HG03025 (cell line): ENCODE measurements around the gene OR10A7.
"Not testable (repeated sequence)": the region's sequence is repeated elsewhere in the genome, so short reads cannot be mapped to it uniquely, and the experiment has no call there.

Experiments used
- ATAC-seq: cut with Tn5 transposase; IDR thresholded peaks from one replicate; pipeline ENCODE4 v1.9.1; 2021; ENCODE audit warnings: mild to moderate bottlenecking, moderate library complexity; ENCODE audit not compliant: unreplicated experiment, low FRiP score

Gene OR10A7, protein sequence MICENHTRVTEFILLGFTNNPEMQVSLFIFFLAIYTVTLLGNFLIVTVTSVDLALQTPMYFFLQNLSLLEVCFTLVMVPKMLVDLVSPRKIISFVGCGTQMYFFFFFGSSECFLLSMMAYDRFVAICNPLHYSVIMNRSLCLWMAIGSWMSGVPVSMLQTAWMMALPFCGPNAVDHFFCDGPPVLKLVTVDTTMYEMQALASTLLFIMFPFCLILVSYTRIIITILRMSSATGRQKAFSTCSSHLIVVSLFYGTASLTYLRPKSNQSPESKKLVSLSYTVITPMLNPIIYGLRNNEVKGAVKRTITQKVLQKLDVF

DNA sequence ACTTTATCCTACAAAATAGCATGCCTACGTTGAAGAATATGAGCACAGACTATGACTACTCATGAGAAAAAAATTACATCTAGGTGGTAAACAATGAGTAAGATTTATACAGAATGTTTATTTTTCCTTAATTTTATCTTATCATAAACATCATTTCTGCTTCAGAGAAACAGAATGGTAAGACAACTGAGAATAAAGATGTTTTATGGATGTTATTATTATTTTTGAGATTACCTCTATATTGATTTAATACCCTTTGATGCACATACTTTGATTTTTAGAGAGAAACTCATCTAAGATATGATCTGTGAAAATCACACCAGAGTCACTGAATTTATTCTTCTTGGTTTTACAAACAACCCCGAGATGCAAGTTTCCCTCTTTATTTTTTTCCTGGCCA lies at the start of gene OR10A7:
Gene OR10A7, plus strand, starts transcription at position 301 of the 400 bp plus-strand sequence. Its CDS starts 0 bp downstream, at position 301.
- no peak for ATAC-seq

DNA sequence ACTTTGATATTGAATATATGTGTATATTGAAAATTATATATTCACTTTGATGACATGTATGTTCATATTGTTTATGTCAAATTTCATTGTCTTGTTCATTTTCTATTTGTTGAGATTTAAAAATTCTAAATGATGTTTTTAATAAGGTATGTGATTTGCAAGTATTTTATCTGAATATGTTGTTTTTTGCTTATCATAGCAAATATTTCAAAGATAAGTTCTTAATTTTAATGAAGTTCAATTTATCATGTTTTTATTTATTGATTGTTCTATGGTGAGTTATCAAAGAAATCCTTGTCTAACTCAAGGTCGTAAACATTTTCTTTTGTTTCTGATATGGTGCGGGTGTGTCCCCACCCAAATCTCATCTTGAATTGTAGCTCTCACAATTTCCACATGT lies 49.4 kb upstream of the OR10A7 start:
- ATAC-seq: no peak

DNA sequence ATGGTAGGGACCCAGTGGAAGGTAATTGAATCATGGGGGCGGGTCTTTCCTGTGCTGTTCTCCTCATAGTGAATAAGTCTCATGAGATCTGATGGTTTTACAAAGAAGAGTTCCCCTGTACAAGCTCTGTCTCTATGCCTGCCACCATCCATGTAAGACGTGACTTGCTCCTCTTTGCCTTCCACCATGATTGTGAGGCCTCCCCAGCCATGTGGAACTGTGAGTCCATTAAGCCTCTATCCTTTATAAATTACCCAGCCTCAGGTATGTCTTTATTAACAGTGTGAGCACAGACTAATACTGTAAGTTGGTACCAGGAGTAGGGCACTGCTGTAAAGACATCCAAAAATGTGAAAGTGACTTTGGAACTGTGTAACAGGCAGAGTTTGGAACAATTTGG lies 49.0 kb upstream of the OR10A7 start:
- not testable (repeated sequence) for ATAC-seq

GRCh38 chr12:55172686-55173085 lies 48.1 kb upstream of the OR10A7 start:
- ATAC-seq: no peak

DNA sequence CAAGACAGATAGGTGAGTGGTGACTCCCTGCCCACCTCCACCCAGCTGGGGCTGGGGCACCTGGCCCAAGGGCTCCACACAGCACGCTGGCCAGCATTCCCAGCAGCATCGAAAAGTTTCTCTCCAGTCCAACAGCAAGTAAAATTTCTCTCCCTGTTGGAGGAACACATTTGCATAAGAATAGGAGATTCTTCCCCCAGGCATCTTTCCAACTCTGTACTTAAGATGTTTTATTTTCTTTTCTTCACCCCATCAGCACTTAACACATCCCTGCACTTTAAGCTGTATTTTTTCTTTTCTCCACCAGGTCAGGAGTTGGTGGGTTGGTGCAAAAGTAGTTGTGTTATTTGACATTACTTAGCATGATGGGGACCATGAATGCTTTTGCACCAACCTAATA lies 47.4 kb upstream of the OR10A7 start:
- ATAC-seq: no peak

GRCh38 chr12:55188573-55188972 lies 32.3 kb upstream of the OR10A7 start:
- ATAC-seq: no peak

DNA sequence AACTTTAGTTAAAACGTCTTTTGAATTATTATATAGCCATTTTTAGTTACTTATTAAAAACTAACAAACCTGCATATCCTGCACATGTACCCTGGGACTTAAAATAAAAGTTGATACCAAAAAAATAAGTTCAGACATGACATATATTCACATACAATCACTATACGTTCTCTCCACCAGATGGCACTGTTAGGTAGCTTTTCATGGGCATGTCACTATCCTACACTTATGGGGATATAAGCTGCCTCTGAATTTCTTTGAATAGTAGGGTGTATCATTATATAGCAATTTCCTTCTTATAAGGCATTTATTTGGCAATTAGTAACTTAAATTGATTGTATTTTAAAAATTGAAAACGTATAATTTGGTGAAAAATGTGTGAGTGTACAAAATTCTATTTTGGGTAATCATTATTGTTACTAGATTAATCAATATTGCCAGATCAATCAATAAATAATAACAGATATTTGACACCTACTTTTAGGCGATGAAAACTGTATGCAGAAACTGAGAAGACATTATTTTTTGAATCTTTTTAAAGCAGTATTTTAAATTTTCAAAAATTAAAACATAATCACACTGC lies 31.8 kb upstream of the OR10A7 start:
- ATAC-seq: no peak

DNA sequence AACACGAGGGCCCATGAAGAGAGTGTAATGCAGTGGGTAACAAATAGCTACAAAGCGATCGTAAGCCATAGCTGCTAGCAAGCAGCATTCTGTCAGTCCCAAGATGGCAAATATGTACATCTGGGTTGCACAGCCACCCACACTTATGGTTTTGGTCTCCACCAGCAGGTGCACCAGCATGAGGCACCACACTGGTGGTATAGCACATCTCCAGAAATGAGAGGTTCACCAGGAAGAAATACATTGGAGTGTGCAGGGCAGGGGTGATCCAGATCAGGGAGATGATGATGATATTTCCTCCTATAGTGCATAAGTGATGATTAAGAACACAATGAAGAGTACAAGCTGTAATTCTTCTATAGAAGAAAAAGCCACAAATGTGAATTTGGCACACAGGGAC lies 26.4 kb upstream of the OR10A7 start:
- no peak for ATAC-seq

DNA sequence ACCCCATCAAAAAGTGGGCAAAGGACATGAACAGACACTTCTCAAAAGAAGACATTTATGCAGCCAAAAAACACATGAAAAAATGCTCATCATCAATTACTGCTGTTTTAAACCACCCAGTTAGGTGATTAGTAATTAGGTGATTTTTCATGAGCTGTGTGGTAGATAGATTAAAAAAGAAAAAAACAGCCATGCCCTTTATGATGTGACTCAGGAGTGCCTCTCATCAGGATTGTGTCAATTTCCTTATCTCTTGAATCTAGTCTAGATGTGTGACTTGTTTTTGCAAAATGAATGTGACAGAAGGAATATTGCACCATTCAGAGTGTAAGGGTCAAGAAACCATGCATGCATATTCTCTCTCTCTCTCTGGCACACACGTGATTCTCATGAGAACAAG lies 5.7 kb downstream of the OR10A7 start:
- ATAC-seq: no peak

GRCh38 chr12:55227643-55228042 lies 6.8 kb downstream of the OR10A7 start:
- no peak for ATAC-seq

- ATAC-seq: no peak
Observed at GRCh38 chr12:55244309-55244708, 23.5 kb downstream of the OR10A7 start, which contains the start of gene OR6C74. Gene OR6C74 (plus strand): TSS chr12:55244609. CDS start chr12:55247288, 2,679 bp downstream.

DNA sequence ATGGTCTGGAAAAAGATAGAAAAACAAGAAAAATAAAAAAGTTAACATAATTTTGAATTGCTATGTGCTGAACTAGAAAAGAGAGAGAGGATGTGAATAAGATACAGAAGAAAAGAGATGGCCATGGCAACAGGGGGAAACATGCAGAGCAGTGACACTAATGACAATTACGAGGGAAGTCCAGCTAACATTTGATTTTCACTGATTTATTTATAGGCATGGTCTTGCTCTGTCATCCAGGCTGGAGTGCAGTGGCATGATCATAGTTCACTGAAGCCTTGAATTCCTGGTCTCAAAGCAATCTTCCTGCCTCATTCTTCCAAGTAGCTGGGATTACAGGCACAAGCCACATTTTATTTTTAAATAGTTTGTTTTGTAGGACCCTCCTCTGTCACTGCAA lies 25.3 kb downstream of the OR10A7 start:
- ATAC-seq: no peak

- no peak for ATAC-seq
Observed at GRCh38 chr12:55250944-55251343, 30.1 kb downstream of the OR10A7 start.

- no peak for ATAC-seq
Observed at GRCh38 chr12:55253281-55253680, 32.5 kb downstream of the OR10A7 start.

DNA sequence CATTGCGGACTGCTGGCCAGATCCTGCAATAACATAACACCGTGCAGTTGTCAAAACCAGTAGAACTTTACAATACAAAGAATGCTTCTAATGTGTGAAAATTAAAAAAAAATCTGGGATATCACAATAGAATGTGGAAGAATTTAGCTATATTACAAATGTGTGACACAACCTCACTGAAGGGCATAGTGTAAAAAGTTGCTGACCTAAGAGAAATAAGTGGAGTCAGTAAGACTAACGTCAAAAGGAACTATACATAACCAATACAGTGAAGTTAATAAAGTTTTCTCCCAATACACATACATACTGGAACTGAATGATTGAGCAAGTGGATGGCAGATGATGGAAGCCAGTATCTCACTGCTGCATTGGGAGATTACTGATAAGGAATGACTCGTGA lies 36.0 kb downstream of the OR10A7 start:
- no peak for ATAC-seq

DNA sequence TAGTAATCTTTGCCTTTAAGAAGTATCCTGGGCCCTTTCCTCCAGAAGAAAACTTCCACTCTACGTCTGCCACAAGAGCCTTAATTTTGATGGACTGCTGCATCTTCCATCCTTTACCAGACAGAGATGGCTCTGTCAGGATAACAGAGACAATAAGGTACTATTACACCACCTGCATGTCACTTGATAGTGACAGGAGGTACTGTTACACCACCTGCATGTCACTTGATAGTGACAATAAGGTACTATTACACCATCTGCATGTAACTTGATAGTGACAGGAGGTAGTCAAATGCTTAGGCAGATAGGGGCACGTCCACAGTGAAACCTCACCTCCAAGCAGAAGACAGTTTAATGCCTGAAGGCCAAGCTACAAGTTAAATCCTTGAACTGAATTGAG lies 37.5 kb downstream of the OR10A7 start:
- no peak for ATAC-seq
